HCT116 (cell line): Measurements from ENCODE around the gene AQP4.

Source experiments
- CBX3 ChIP-seq: IDR thresholded peaks from 2 replicates; pipeline ENCODE4 v1.6.1; 2012; ENCODE audit warnings: low read depth
- EZH2 ChIP-seq: fragments of 200-600 bp; sonication (generic); IDR thresholded peaks from 2 replicates; pipeline ENCODE4 v1.6.1; 2017; ENCODE audit warnings: antibody characterized with exemption, mixed run types
- EZH2phosphoT487 ChIP-seq: fragments of 200-600 bp; IDR thresholded peaks from 2 replicates; pipeline ENCODE4 v1.6.1; 2018; ENCODE audit warnings: antibody characterized with exemption, borderline replicate concordance
- POLR2A ChIP-seq: IDR thresholded peaks from 2 replicates; pipeline ENCODE4 v1.7.0; 2011; ENCODE audit warnings: borderline replicate concordance; ENCODE audit not compliant: insufficient read depth, insufficient read length; ENCODE audit errors: extremely low read depth
- SRF ChIP-seq: IDR thresholded peaks from 2 replicates; pipeline ENCODE4 v1.6.1; 2012; ENCODE audit warnings: low read depth
- TF ChIP-seq, protein P1 (sequence below), 3 experiments: fragments of 200-600 bp in 1 of 3; sonication (generic) in 1 of 3; IDR thresholded peaks in 2 of 3; conservative IDR thresholded peaks in 1 of 3; 2 replicates each; pipeline ENCODE4 v1.5.1; 2012 to 2017; ENCODE audit warnings: low read depth in 2 of 3, low read length in 2 of 3, antibody characterized with exemption in 1 of 3, borderline replicate concordance in 1 of 3, control low read depth in 1 of 3, mild to moderate bottlenecking in 1 of 3, mixed read lengths in 1 of 3, mixed run types in 1 of 3, moderate library complexity in 1 of 3; ENCODE audit not compliant: insufficient read depth in 1 of 3

DNA sequence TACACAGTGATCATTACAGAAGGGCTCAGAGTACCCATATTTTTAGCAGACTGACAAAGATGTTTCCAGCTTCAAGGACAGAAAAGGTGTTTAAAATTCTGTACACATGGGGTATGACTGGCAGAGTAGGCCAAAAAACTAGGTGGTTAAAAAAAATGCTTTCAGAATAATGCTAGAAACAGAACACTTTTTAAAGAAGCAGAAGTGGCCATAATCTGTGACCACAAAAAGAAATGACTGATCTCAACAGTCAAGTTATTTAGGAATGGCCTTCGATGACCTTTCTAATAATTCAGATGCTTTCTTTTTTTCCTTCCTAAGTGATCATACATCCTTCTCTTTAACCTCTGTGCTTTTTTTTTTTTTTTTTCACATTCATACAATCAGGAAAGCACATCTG lies 4.1 kb upstream of the AQP4 start:
- TF ChIP-seq POLR2A: no peak
- TF ChIP-seq, protein P1, sequence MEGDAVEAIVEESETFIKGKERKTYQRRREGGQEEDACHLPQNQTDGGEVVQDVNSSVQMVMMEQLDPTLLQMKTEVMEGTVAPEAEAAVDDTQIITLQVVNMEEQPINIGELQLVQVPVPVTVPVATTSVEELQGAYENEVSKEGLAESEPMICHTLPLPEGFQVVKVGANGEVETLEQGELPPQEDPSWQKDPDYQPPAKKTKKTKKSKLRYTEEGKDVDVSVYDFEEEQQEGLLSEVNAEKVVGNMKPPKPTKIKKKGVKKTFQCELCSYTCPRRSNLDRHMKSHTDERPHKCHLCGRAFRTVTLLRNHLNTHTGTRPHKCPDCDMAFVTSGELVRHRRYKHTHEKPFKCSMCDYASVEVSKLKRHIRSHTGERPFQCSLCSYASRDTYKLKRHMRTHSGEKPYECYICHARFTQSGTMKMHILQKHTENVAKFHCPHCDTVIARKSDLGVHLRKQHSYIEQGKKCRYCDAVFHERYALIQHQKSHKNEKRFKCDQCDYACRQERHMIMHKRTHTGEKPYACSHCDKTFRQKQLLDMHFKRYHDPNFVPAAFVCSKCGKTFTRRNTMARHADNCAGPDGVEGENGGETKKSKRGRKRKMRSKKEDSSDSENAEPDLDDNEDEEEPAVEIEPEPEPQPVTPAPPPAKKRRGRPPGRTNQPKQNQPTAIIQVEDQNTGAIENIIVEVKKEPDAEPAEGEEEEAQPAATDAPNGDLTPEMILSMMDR (IDR thresholded peaks at IDR 0.05 in 2 of 3, conservative IDR thresholded peaks at IDR 0.05 in 1 of 3; ENCODE audit: borderline replicate concordance in 1 of 3, insufficient read depth in 1 of 3, low read depth in 2 of 3, low read length in 2 of 3): no peak
- no peak for TF ChIP-seq EZH2
- no peak for TF ChIP-seq CBX3
- TF ChIP-seq EZH2phosphoT487: no peak
- no peak for TF ChIP-seq SRF
